Gastroesophageal sphincter (tissue), 3 donors: Measurements from ENCODE around the gene NOL9.

Experiments used
- CTCF ChIP-seq, 4 experiments: fragments of 200-600 bp in 2 of 4; fragments of 450-650 bp in 2 of 4; sonication (generic) in 1 of 4; IDR thresholded peaks; one replicate each; pipeline ENCODE4 v1.5.1; 2017 to 2019; ENCODE audit warnings: antibody characterized with exemption in 4 of 4, mild to moderate bottlenecking in 2 of 4, moderate library complexity in 2 of 4
- POLR2AphosphoS5 ChIP-seq: sonication (generic); formaldehyde crosslinking; IDR thresholded peaks from one replicate; pipeline ENCODE4 v1.6.1; 2017; ENCODE audit warnings: antibody characterized with exemption

GRCh38 chr1:6587261-6588005 is 33.1 kb upstream of the NOL9 start:
- TF ChIP-seq CTCF (IDR thresholded peaks at IDR 0.05) (no peak), POLR2AphosphoS5 (no peak)
